Activated CD4-positive, alpha-beta T cell treated with anti-CD3 and anti-CD28 coated beads, Interleukin-2, amount 10 ng/mL, durations not matched to agents 24 days and 14 days (primary cell): ENCODE measurements around the gene GNLY. TPM values are rescaled to one million over a fixed set of nuclear protein-coding genes. Genes with fewer than 3 reads are reported as not detected.

Experiments used
- DNase-seq: peaks from one replicate; pipeline ENCODE4 v3.0.0; 2022
- H3K27ac Mint-ChIP-seq: one replicate; pipeline ENCODE4 v1.8.0; 2022; ENCODE audit warnings: mild to moderate bottlenecking, mixed read lengths
- H3K27me3 Mint-ChIP-seq: one replicate; pipeline ENCODE4 v1.8.0; 2022; ENCODE audit warnings: mixed read lengths
- H3K36me3 Mint-ChIP-seq: one replicate; pipeline ENCODE4 v1.8.0; 2022; ENCODE audit warnings: low read depth, mild to moderate bottlenecking, mixed read lengths
- H3K4me1 Mint-ChIP-seq: one replicate; pipeline ENCODE4 v1.8.0; 2021; ENCODE audit warnings: mixed read lengths
- H3K4me3 Mint-ChIP-seq: one replicate; pipeline ENCODE4 v1.8.0; 2022; ENCODE audit warnings: mild to moderate bottlenecking, moderate library complexity, mixed read lengths
- H3K9me3 Mint-ChIP-seq: one replicate; pipeline ENCODE4 v1.8.0; 2021; ENCODE audit warnings: mixed read lengths
- intact Hi-C: fragments of 100-400 bp; cut with micrococcal nuclease; formaldehyde crosslinking; loops from one replicate; pipeline ENCODE4 v1.15.1; 2023
- total RNA-seq: library from RNA; stranded (reverse); gene quantifications from 2 replicates; pipeline ENCODE4 v1.2.3, GENCODE V29; 2022

GNLY gene
- total RNA-seq, 1 donor from 2014 or later: 54.1 TPM

DNA sequence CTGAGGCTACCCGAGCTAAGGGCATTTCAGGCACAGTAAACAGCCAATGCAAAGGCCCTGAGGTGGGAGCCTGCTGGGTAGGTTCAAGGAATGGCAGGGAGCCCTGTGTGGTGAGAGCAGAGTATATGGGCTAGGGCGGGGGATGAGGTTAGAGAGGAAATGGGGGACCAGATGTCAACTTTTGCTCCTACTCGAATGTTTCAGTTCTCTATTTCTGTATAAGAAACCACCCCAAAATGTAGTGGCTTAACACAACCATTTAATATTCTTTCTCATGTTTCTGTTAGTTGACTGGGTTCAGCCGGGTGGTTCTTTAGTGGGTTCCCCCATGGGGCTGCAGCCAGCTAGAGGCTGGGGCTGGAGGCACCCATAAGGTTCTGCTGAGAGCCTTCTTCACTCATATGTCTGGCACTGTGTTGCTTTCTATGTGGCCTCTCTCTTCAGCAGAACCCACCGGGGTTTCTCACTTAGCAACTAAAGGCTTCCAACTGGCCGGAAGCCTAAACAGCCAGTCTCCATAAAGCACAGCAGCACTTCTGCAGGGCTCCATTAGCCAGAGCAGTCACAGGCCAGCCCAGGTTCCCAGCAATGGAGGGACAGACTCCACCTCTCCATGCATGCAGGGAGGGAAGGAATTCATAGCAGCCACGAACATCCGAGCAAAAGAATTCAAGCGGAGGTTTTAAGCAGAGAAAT, 54.0 kb downstream of the GNLY start:
- H3K27ac Mint-ChIP-seq: no peak overlapping the region
- no peak overlapping the region for H3K4me3 Mint-ChIP-seq
- H3K27me3 Mint-ChIP-seq: peaks cover 79% of the 10 kb centered on the region
- no peaks in the 10 kb centered on the region for H3K9me3 Mint-ChIP-seq
- H3K36me3 Mint-ChIP-seq: no peaks in the 10 kb centered on the region
- peaks cover 9% of the 10 kb centered on the region for H3K4me1 Mint-ChIP-seq
- DNase-seq: no peak
- intact Hi-C loops: no loop called here

Other genes starting within 250 kb of the GNLY start
- 481 and 492 TPM in 2 replicates for gene MAT2A, start 155.2 kb upstream of the GNLY start, total RNA-seq
- gene GGCX, start 132.9 kb upstream of the GNLY start, total RNA-seq: 21.8 and 23.1 TPM in 2 replicates
- gene VAMP8, start 116.8 kb upstream of the GNLY start, total RNA-seq: 90.9 and 91.3 TPM in 2 replicates
- 33.1 and 37.9 TPM in 2 replicates for gene VAMP5, start 109.9 kb upstream of the GNLY start, total RNA-seq
- gene RNF181, start 98.6 kb upstream of the GNLY start, total RNA-seq: 111 and 116 TPM in 2 replicates
- gene TMEM150A, start 91.7 kb upstream of the GNLY start, total RNA-seq: 6.2 and 6.5 TPM in 2 replicates
- 36.6 and 36.9 TPM in 2 replicates for gene C2orf68, start 82.3 kb upstream of the GNLY start, total RNA-seq
- 94.0 and 102 TPM in 2 replicates for gene USP39, start 78.2 kb upstream of the GNLY start, total RNA-seq
- gene SFTPB, start 26.2 kb upstream of the GNLY start, total RNA-seq: not detected in 2 replicates
- 0.19 TPM in 1 of 2 replicates, not detected in the other for gene ATOH8, start 59.6 kb downstream of the GNLY start, total RNA-seq
- gene ST3GAL5, start 194.6 kb downstream of the GNLY start, total RNA-seq: 13.3 and 14.6 TPM in 2 replicates